Epithelial cell of esophagus (primary cell): ENCODE data around the gene PPP1R1B.

Experiments
- DNase-seq: peaks from one replicate; pipeline ENCODE4 v3.0.0; 2010; ENCODE audit warnings: low read depth
- H3K4me3 ChIP-seq: 2 replicates; pipeline ENCODE4 v1.5.1; 2011; ENCODE audit warnings: mild to moderate bottlenecking, low read length, control low read depth
- TF ChIP-seq, protein P1 (sequence below): IDR thresholded peaks from 2 replicates; pipeline ENCODE4 v1.5.1; 2011; ENCODE audit warnings: low read depth, mild to moderate bottlenecking, low read length, control low read depth, inconsistent platforms; ENCODE audit not compliant: insufficient read depth; ENCODE audit errors: missing control alignments

PPP1R1B gene

DNA sequence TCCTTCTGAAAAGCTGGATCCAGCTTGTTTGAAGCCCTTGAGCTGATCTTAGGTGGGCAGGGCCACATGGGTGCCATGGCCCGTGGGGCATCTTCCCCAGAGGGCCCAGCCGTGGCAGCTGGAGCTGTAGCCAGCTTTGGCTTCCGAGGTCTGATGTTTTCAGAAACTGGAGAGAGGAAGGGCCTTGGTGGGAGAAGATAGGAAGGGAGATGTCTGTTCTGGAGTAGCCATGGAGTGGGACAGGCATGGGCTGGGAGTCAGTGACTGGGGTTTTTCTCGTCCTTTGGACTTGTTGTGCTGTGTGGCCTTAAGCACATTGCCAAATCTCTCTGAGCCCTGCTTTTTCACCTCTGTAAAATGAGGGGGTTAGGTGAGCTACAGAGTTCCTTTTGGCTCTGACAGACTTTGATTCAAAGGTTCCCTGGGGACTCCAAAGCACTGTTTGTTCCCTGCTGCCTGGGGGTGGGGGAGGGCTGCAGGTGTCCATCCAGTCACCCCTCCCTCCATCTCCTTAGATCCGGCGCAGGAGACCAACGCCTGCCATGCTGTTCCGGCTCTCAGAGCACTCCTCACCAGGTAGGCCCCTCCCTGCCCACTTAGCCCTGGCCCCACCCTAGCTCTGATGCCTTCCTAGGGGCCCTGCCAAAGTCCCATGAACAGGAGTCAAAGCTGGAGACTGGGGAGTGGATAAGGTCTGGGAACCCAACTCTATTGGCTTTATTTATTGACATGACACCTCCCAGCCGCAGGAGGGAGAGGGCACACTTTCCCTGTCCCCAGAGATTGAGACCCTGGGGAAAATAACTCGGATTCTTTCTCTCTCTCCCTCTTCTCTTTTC lies 2.1 kb downstream of the PPP1R1B start:
- DNase-seq, result no peak

DNA sequence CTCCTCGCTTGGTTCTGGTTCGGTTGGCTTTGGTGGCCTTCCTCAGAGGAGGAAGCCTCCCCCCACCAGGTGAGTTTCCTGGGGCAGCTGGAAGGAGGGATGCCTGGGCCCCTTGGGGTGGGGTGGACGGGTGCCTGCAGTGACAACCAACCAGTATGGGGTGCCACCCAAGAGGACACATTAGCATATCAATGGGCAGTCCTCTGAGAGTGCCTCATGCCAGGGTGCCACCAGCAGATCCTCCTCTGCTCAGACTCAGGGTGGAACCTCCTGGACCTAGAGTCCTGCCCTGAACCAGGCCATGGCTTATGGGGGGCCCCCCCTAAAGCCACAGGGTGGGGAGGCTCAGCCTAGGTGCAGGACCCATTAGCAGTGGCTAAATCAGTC lies 2.7 kb downstream of the PPP1R1B start:
- DNase-seq, result no peak
- no peak overlapping the region for H3K4me3 ChIP-seq
- TF ChIP-seq, protein P1, sequence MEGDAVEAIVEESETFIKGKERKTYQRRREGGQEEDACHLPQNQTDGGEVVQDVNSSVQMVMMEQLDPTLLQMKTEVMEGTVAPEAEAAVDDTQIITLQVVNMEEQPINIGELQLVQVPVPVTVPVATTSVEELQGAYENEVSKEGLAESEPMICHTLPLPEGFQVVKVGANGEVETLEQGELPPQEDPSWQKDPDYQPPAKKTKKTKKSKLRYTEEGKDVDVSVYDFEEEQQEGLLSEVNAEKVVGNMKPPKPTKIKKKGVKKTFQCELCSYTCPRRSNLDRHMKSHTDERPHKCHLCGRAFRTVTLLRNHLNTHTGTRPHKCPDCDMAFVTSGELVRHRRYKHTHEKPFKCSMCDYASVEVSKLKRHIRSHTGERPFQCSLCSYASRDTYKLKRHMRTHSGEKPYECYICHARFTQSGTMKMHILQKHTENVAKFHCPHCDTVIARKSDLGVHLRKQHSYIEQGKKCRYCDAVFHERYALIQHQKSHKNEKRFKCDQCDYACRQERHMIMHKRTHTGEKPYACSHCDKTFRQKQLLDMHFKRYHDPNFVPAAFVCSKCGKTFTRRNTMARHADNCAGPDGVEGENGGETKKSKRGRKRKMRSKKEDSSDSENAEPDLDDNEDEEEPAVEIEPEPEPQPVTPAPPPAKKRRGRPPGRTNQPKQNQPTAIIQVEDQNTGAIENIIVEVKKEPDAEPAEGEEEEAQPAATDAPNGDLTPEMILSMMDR, result no peak

More for the DNA sequence above, 2.1 kb downstream of the PPP1R1B start:
- H3K4me3 ChIP-seq, result no peak overlapping the region
- TF ChIP-seq, protein P1, result no peak

DNA sequence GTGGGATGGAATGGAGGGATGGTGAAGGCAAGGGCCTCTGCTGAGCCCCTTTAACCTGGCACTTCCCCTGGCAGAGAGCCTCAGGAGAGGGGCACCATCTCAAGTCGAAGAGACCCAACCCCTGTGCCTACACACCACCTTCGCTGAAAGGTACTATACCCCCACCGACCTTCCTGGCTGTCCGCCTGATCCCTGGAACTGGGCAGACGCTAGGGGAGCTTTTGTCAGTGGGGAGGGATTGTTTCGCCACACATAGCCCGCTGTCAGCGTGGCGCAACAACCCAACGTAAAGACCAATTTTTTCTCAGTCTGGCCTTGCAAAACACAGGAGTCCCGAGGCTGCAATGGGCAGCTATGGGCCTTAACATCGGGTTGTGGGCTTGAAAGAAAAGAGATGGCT lies 3.1 kb downstream of the PPP1R1B start:
- no peak overlapping the region for H3K4me3 ChIP-seq
- TF ChIP-seq, protein P1, result no peak
- no peak for DNase-seq

DNA sequence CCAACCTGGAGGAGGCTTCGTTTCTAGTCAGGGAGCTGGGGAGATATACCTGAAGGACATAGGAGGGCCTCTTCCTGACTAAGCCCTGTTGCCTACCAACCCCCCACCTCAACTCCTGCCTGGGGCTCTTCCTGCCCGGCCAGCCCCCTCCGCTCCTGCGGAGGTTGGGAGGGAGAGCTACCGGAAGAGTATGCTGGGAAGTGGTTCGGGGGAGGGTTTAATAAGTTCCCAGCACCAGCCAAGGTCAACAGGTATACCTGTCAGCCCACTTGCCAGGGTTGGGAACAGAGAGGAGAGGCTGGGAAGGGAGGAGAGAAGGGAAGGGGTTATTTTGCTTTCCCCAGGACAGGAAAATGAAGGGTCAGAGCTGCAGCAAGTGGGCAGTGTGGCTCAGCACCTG lies 4.7 kb downstream of the PPP1R1B start:
- H3K4me3 ChIP-seq, result no peak overlapping the region
- TF ChIP-seq, protein P1, result no peak
- peak; percentile 67 for DNase-seq

DNA sequence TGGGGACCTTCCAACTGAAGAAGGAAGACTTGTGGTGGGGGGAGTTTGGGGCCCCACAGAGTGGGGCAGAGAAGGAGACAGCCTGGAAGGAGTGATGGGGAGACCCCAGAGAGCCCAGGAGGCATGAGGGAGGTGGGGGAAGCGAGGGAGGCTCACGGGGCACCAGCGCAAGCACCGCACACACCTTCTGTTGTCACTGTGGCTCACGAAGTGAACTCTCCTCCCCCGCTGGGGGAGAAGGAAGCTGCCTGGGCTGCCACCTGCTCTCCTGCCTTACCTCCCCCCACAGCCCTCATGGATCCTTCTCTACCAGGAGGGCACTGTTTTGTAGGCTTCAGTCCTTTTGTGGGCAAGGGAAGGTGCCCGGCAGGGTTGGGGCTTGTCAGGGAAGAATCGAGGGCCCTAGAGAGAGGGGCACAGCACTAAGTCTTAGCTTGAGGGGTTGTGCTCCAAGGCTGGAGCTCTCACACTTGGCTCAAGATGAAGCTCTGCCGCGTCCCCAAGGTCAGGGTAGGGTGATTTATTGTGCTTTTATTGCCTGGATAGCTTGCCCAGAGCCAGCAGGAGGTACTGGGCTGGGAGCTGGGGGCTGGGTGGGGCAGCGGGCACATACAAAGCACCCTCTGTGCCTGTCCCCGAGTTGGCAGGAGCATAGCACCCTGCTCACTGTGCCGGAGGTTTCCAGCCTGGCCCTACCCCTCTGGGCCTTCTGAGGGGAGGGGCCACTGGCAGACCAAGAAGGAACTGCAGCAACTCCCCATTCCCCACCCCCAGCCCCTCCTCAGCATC lies 5.6 kb downstream of the PPP1R1B start:
- no peak overlapping the region for H3K4me3 ChIP-seq
- TF ChIP-seq, protein P1, result no peak
- DNase-seq, result no peak

DNA sequence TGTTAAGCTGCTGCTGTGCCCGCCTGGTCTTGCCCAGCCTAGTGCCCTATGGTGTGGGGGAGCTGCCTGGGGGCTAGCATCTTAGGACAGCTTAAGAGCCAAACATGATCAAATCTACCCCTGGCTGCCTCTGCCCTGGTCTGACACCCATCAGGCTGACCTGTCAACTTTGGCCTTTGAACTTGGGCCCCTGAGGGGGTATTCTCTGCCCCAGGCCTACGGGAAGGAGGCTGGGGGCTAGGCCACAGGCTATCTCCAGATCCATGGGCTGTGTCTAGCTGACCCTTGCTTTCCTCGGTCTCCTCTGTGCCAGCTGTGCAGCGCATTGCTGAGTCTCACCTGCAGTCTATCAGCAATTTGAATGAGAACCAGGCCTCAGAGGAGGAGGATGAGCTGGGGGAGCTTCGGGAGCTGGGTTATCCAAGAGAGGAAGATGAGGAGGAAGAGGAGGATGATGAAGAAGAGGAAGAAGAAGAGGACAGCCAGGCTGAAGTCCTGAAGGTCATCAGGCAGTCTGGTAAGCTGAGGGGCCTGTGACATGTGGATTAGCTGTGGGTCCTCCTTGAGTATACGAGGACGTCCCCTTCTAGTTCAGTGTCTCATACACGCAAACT lies 6.9 kb downstream of the PPP1R1B start:
- no peak overlapping the region for H3K4me3 ChIP-seq
- DNase-seq, result no peak
- TF ChIP-seq, protein P1, result no peak
